Activated CD8-positive, alpha-beta T cell treated with anti-CD3 and anti-CD28 coated beads for 36 hours (primary cell): ENCODE data around the gene MMAB. TPM values are rescaled to one million over a fixed set of nuclear protein-coding genes. Genes with fewer than 3 reads are reported as not detected.

Experiments used
- ATAC-seq: fragments of 200-7000 bp; cut with Tn5 transposase; one replicate; pipeline ENCODE4 v1.10.0; 2021; ENCODE audit warnings: mild to moderate bottlenecking, moderate library complexity
- CTCF ChIA-PET: fragments of 350-600 bp; sonication (Branson Sonifier 250); formaldehyde crosslinking; loops from one replicate; lab custom pipeline; 2021; ENCODE audit warnings: antibody characterized with exemption; lab: Charles Lee
- POLR2A ChIA-PET: fragments of 350-600 bp; sonication (Branson Sonifier 250); formaldehyde crosslinking; loops from one replicate; lab custom pipeline; 2021; ENCODE audit warnings: antibody characterized with exemption; lab: Charles Lee
- DNase-seq: peaks from one replicate; pipeline ENCODE4 v3.0.0-alpha.2; 2020
- H3K27ac Mint-ChIP-seq: one replicate; pipeline ENCODE4 v1.8.0; 2021; ENCODE audit warnings: mild to moderate bottlenecking, mixed read lengths
- H3K27me3 Mint-ChIP-seq: one replicate; pipeline ENCODE4 v1.8.0; 2021; ENCODE audit warnings: mixed read lengths
- H3K36me3 Mint-ChIP-seq: one replicate; pipeline ENCODE4 v1.8.0; 2021; ENCODE audit warnings: low read depth, mixed read lengths
- H3K4me1 Mint-ChIP-seq: one replicate; pipeline ENCODE4 v1.8.0; 2021; ENCODE audit warnings: low read depth, mixed read lengths
- H3K4me3 Mint-ChIP-seq: one replicate; pipeline ENCODE4 v1.8.0; 2021; ENCODE audit warnings: mild to moderate bottlenecking, moderate library complexity, mixed read lengths
- H3K9me3 Mint-ChIP-seq: one replicate; pipeline ENCODE4 v1.8.0; 2021; ENCODE audit warnings: mixed read lengths
- CTCF ChIP-seq: fragments of 200-600 bp; IDR thresholded peaks from one replicate; pipeline ENCODE4 v1.8.0; 2022; ENCODE audit warnings: antibody characterized with exemption, mild to moderate bottlenecking
- intact Hi-C: fragments of 100-400 bp; cut with micrococcal nuclease; formaldehyde crosslinking; loops from one replicate; pipeline ENCODE4 v1.10.0; 2022
- total RNA-seq, 2 experiments: library from RNA; stranded (reverse); gene quantifications; one replicate each; pipeline ENCODE4 v1.2.3, GENCODE V29; 2021

MMAB gene
- total RNA-seq, 2 experiments from 2014 or later, result 60.5 to 60.9 TPM

DNA sequence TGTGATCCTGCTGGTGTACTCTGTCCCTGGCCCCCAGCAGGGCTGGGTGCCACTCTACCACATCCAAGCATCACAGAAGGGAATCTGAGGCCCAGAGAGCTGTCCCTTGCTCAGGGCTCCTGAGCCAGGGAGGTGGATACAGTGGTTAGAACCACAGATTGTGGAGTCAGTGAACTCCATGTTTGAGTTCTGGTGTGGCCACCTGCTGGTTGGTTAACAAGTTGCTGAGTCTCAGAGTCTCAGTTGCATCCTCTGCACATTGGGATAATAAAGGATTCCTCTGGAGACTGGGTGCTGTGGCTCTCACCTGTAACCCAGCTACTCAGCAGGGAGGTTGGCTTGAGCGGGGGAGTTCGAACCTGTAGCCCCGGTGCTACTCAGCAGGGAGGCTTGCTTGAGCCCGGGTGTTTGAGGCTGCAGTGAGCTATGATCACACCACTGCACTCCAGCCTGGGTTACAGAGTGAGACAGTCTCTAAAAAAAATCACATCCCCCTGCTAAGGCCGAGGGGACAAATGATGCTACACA is 39.7 kb upstream of the MMAB start:
- Mint-ChIP-seq H3K4me3 (no peak overlapping the region), H3K9me3 (no peaks in the 10 kb centered on the region), H3K27ac (no peak overlapping the region), H3K4me1 (no peaks in the 10 kb centered on the region), H3K27me3 (peaks cover 8% of the 10 kb centered on the region), H3K36me3 (no peaks in the 10 kb centered on the region)
- ChIA-PET POLR2A (no interaction called here), CTCF (interaction anchor here (1.5 to 1.9 kb wide), 3 partner anchors 9 to 162 kb away, joined by 3 to 13 read pairs (median 5); no protein-coding TSS in a partner anchor)
- TF ChIP-seq CTCF, result peak; percentile 14
- ATAC-seq, result no peak
- intact Hi-C loops, result no loop called here
- DNase-seq, result peak; percentile 12

DNA sequence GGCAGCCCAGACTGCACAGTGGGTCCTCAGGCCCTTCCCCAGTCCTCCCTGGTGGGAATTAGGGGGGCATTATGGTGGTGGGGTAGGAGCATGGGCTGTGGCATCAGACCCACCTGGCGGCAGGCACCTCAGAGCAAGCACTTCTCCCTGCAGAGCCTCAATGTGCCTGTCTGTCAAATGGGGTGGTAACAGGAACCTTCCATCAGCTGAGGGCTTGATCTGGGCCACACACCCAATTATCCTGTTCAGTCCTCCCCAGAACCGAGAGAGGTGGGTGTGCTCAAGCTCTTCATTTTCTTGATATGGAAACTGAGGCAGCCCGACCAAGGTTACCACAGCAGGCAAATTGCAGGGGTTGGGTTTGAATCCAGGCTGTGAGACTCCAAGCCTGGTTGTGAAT is 38.7 kb upstream of the MMAB start:
- Mint-ChIP-seq H3K4me3 (no peak overlapping the region), H3K9me3 (no peaks in the 10 kb centered on the region), H3K36me3 (no peaks in the 10 kb centered on the region), H3K27me3 (peaks cover 8% of the 10 kb centered on the region), H3K27ac (no peak overlapping the region), H3K4me1 (no peaks in the 10 kb centered on the region)
- ChIA-PET POLR2A (no interaction called here), CTCF (interaction anchor here (1.9 kb wide), 1 partner anchor 163 kb away, joined by 5 read pairs; no protein-coding TSS in a partner anchor)
- TF ChIP-seq CTCF, result no peak
- no peak for ATAC-seq
- intact Hi-C loops, result no loop called here
- no peak for DNase-seq

- ATAC-seq (no peak), DNase-seq (no peak)
- no peak overlapping the region for H3K27ac Mint-ChIP-seq
- ChIA-PET POLR2A (no interaction called here), CTCF (no interaction called here)
- peaks cover 8% of the 10 kb centered on the region for H3K27me3 Mint-ChIP-seq
- H3K4me3 Mint-ChIP-seq, result no peak overlapping the region
- TF ChIP-seq CTCF, result no peak
- H3K4me1 Mint-ChIP-seq, result no peaks in the 10 kb centered on the region
- H3K36me3 Mint-ChIP-seq, result no peaks in the 10 kb centered on the region
- no peaks in the 10 kb centered on the region for H3K9me3 Mint-ChIP-seq
- intact Hi-C loops, result no loop called here
These were observed 37.9 kb upstream of the MMAB start for GRCh38 chr12:109611223-109611622.

DNA sequence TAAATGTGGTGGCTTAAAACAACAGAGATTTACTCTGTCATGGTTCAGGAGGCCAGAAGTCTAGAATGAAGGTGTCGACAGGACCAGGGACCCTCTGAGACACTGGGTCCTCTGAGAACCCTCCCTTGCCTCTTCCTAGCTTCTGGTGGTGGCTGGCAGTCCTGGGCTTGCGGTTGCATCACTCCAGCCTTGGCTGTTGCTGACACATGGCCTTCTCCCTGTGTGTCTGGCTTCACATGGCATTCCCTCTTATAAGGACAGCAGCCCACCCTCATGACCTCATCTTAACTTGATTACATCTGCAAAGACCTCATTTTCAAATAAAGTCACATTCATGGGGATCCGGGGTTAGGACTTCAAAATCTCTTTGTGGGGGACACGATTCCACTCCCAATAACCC is 37.2 kb upstream of the MMAB start:
- DNase-seq (no peak), ATAC-seq (no peak)
- Mint-ChIP-seq H3K4me1 (no peaks in the 10 kb centered on the region), H3K36me3 (no peaks in the 10 kb centered on the region), H3K9me3 (no peaks in the 10 kb centered on the region), H3K4me3 (no peak overlapping the region), H3K27me3 (peaks cover 8% of the 10 kb centered on the region), H3K27ac (no peak overlapping the region)
- intact Hi-C loops, result no loop called here
- no peak for TF ChIP-seq CTCF
- ChIA-PET POLR2A (no interaction called here), CTCF (interaction anchor here (3.1 kb wide), 1 partner anchor 12 kb away, joined by 18 read pairs; no protein-coding TSS in a partner anchor)

DNA sequence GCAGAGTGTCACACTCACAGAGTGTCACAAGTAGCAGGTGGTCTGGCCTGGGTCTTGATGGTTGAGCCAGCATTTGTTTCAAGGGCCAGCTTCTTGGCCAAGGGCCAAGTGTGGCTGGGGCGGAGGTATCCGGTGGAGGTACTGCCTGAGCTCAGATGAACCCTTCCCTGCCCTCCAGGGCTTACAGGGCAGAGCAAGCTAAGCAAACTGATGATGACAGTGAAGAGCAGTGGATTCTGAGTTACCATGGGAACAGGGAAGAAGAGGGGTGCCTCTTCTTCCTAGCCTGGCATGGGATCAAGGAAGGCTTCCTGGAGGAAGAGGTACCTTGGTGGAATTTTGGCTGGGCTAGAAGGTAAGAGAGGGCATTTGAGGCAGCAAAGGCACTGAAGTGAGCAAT is 36.0 kb upstream of the MMAB start:
- Mint-ChIP-seq H3K9me3 (no peaks in the 10 kb centered on the region), H3K27ac (no peak overlapping the region), H3K4me3 (no peak overlapping the region), H3K27me3 (peaks cover 8% of the 10 kb centered on the region), H3K36me3 (no peaks in the 10 kb centered on the region), H3K4me1 (no peaks in the 10 kb centered on the region)
- DNase-seq, result no peak
- intact Hi-C loops, result no loop called here
- CTCF ChIA-PET, result interaction anchor here (3.1 kb wide), 1 partner anchor 11 kb away, joined by 18 read pairs; no protein-coding TSS in a partner anchor
- ATAC-seq, result no peak
- no peak for TF ChIP-seq CTCF
- POLR2A ChIA-PET, result no interaction called here
